DMS153 treated with DMSO at 0.1 percent for 48 hours (cell line): Measurements from ENCODE around the gene CALU.

Experiments
- DNase-seq: peaks from one replicate; lab custom pipeline; 2025; ENCODE audit not compliant: unreplicated experiment; lab: John Stamatoyannopoulos, UW

Gene CALU

DNA sequence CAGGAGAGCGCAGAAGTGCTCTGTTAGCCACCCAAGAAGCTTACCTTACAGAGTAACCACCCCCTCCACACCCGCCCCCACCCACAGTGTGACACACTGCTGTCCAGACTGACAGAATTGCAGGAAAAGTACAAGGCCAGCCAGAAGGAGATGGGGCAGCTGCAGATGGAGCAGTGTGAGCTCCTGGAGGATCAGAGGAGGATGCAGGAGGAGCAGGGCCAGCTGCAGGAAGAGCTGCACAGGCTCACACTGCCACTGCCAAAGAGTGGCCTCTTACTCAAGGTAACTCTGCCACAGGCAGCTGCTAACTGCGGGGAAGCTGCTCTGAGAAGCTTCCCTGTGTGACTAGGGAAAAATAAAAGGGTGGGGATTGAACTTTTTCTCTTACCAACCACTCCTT is 70.2 kb downstream of the CALU start:
- DNase-seq, result no peak

DNA sequence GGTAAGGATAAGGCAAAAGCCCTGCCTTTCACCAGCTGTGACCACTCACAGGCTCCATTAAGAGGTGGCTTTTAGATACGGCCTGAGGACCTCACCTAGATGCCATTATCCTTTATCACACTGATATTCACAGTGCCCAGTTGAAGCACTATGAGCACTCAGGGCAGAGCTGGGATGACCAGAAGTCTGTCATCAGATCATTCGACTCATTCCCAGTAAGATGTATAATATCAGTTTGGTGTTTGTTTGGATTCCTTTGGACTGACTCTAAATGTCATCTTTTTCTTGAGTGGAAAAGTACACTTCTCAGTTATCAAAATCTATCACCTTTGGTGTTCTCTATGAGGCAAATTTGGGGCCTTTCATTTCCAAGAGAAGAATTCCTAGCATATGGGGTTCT is 71.3 kb downstream of the CALU start:
- DNase-seq, result no peak

DNA sequence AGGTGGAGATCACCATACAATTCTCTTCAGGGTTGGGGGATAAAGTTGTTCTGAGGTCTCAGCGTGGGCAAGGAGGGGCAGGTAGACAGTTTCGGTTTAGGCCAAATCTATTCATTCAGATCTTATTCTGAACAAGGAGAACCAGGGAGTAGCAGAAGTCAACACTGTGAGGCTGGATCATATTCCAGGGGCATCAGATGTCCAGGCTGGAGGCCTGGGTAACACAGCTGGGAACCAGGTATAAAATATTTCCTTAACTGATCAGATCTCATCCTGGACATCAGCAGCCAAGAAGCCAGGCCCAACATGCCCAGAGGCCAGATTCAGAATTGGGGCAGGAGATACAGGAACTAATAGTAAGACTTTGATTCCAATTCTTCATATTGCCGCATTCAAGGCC is 71.8 kb downstream of the CALU start:
- DNase-seq, result no peak

DNA sequence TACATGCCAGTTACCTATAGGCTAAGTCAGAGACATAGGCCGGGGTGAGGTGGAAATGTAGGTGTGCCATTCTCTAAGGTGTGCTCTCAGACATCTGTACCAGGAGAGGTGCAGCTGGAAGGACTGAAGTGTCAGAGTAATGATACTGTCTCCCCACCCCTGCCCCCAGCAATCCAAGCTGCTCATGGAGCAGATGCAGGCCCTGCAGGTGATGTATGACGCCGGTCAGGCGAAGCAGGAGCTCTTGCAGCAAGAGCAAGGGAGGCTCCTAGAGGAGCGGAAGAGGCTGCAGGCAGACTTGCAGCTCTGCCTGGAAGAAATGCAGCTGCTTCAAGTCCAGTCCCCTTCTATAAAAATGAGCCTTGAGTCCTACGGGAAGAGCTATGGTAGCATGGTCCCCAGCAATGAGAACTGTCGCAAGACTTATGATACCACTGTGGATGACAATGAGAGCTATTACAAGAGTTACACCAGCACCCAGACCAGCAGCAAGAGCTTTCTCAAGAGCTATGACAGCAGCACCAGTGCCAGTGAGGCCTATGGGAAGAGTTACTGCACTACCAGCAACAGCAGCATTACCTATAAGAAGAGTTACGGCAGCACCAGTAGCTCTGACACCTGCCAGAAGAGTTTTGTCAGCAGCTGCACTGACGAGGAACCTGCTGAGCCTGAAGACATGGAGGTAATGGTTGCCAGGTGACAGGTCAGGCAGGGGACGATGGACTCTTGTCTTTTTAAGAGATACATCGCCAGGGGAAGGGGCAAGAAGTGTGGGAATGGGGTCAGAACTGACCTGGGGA is 72.7 kb downstream of the CALU start:
- DNase-seq, result no peak

DNA sequence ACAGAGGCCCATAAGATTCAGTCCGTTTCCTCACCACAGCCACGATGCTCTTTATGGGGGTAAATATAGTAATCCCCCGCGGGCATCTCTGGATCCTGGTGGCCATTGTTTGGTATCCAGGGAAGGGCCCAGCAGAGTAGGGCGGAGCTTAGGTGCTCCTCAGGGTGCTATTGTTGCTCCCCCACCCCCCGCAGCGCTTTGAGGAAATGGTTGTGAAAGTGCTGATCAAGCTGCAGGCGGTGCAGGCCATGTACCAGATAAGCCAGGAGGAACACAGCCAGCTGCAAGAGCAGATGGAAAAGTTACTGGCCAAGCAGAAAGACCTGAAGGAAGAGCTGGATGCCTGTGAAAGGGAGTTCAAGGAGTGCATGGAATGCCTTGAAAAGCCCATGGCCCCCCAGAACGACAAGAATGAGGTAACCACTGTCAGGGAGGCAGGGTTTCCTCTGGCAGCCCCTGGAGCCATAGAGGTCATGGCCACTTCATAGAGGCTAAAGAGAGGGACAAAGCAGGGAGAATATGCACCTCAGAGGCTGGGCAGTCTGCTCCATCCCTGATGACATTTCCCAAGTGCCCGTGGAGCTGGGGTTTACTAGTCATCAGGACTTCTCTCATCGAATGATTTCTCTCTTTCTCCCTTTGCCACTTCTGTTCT is 73.5 kb downstream of the CALU start:
- DNase-seq, result peak; percentile 61

DNA sequence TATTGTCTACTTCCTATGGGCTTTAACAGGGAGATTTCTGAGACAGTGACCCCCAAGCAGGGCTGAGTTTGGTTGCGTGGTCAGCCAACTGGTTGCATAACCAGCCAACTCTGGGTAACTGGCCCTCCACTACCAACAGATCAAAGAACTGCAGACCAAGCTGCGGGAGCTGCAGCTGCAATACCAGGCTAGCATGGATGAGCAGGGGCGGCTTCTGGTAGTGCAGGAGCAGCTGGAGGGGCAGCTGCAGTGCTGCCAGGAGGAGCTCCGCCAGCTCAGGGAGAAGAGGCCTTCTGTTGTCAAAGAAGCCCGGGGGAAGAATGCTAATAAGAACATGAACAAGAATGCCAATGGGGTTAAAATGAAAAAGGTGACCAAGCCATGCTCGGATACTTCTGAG is 75.3 kb downstream of the CALU start:
- DNase-seq, result no peak

DNA sequence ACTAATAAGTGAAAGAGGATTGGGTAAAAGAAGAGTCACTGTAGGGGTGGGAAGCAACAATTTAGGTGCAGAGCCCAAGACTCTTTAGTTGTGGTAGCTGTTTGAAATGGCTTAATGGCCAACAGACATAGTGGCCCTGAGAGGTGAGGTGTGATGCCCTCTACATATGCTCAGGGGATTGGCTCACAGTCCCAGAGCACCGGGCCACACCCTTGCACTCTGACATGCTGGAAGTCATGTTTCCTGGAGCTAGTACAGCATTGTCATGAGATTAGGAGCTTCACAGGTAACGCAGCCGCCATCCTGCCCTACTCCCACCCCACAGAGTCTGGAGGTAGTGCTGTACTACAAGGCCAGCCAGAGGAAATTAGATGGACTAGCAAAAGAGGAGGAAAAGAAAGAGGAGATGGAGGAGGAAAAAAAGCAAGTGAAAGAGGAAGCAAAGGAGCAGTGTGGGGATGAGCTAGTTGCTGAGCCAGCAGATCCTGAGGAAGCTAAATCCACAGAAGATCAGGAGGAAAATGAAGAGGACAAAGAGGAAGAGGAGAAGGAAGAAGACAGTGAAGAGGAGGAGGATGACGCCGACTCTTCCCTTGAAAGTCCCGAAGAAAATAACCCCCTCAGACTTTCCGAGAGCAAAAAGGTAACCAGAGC is 76.3 kb downstream of the CALU start:
- no peak for DNase-seq

DNA sequence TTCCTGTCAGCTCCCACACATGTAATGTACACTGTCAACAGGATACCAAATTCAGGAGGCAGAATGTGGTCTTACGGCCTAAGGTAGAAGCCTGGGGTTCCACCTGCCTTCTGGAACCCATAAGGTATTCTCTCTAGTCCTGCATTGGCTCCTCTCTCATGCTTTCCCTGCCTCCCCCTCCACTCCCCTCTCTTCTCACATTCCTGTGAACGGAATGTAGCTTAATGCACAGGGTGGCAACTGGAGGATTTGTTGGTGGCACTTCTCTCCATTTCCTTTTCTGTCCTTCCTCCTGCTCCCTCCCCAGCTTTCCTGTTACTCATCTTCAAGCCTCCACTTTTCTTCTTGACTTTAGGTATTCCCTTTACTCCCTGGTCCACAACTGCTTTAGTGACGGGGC is 79.5 kb downstream of the CALU start:
- no peak for DNase-seq
